Fibroblast of the aortic adventitia (primary cell): Measurements from ENCODE around the gene KRT9. TPM values are rescaled to one million over a fixed set of nuclear protein-coding genes. Genes with fewer than 3 reads are reported as not detected.
A peak's percentile ranks its signal among the peaks of the same experiment; 100 is the strongest.

Experiments used
- DNase-seq: peaks from one replicate; pipeline ENCODE4 v3.0.0-alpha.2; 2010; ENCODE audit warnings: low read depth
- H3K4me3 ChIP-seq: 2 replicates; pipeline ENCODE4 v1.5.1; 2011; ENCODE audit warnings: low read depth, mild to moderate bottlenecking, control low read depth, low read length, moderate library complexity
- CTCF ChIP-seq: IDR thresholded peaks from 2 replicates; pipeline ENCODE4 v1.5.1; 2011; ENCODE audit warnings: mild to moderate bottlenecking, low read length, control low read depth, inconsistent platforms; ENCODE audit not compliant: insufficient read depth
- total RNA-seq: library from RNA; depleted of rRNA; stranded (reverse); fragments of >200 nt; gene quantifications from 2 replicates; pipeline ENCODE4 v1.2.3, GENCODE V29; 2012; ENCODE audit warnings: low replicate concordance

Gene KRT9
- total RNA-seq, 1 donor: not detected

GRCh38 chr17:41523225-41523593, 48.6 kb downstream of the KRT9 start:
- DNase-seq: no peak
- H3K4me3 ChIP-seq: no peak overlapping the region
- TF ChIP-seq CTCF: no peak

- TF ChIP-seq CTCF: no peak
- no peak overlapping the region for H3K4me3 ChIP-seq
- DNase-seq: no peak
These were observed 49.3 kb downstream of the KRT9 start for GRCh38 chr17:41522301-41523224.

- no peak for TF ChIP-seq CTCF
These were observed 50.1 kb downstream of the KRT9 start for GRCh38 chr17:41521574-41522261.

GRCh38 chr17:41520821-41521521, 50.9 kb downstream of the KRT9 start:
- DNase-seq: no peak
- no peak for TF ChIP-seq CTCF
- H3K4me3 ChIP-seq: no peak overlapping the region

More at GRCh38 chr17:41521574-41522261, 50.1 kb downstream of the KRT9 start:
- no peak overlapping the region for H3K4me3 ChIP-seq
- peak; percentile 74 for DNase-seq

- no peak overlapping the region for H3K4me3 ChIP-seq
- no peak for TF ChIP-seq CTCF
- DNase-seq: no peak
These were observed 52.2 kb downstream of the KRT9 start for GRCh38 chr17:41519501-41520224.

- H3K4me3 ChIP-seq: no peak within 1 kb of the TSS
- no peak for TF ChIP-seq CTCF
- DNase-seq: peak; percentile 34
These were observed 52.9 kb downstream of the KRT9 start, which contains the start of gene KRT15 for GRCh38 chr17:41518789-41519449. TSS of gene KRT15 (minus strand) at chr17:41518890. CDS start at chr17:41518827, 63 bp downstream.
